ENCODE data around the gene VSIG4.

The VSIG4 gene

GRCh38 chrX:66015152-66015831 lies 24.6 kb downstream of the VSIG4 start:
- intact Hi-C loops (cut with DNase I) = no loop called here
- DNase-seq = peak in 17 of 42 donors; percentile 1 to 59 (median 21)

GRCh38 chrX:66014556-66014955 lies 25.3 kb downstream of the VSIG4 start:
- no peak for DNase-seq
- intact Hi-C loops (cut with DNase I) = no loop called here

GRCh38 chrX:66014084-66014483 lies 25.8 kb downstream of the VSIG4 start:
- intact Hi-C loops (cut with DNase I) = no loop called here
- no peak for DNase-seq

GRCh38 chrX:66013194-66013816 lies 26.6 kb downstream of the VSIG4 start:
- peak in 2 of 42 donors; percentile 14 to 29 for DNase-seq
- intact Hi-C loops (cut with DNase I) = no loop called here

GRCh38 chrX:66012094-66012534 lies 27.8 kb downstream of the VSIG4 start:
- intact Hi-C loops (cut with DNase I) = no loop called here
- DNase-seq = peak in 3 of 42 donors; percentile 11 to 25 (median 23)

GRCh38 chrX:66009231-66009845 lies 30.5 kb downstream of the VSIG4 start:
- DNase-seq = no peak
- intact Hi-C loops (cut with DNase I) = no loop called here

- intact Hi-C loops (cut with DNase I) = no loop called here
- no peak for DNase-seq
Observed at GRCh38 chrX:66008328-66008970, 31.4 kb downstream of the VSIG4 start.

- intact Hi-C loops (cut with DNase I) = no loop called here
Observed at GRCh38 chrX:66007851-66008250, 32.0 kb downstream of the VSIG4 start.

GRCh38 chrX:66005830-66006449 lies 33.9 kb downstream of the VSIG4 start:
- intact Hi-C loops (cut with DNase I) = no loop called here
- no peak for DNase-seq

More at GRCh38 chrX:66007851-66008250, 32.0 kb downstream of the VSIG4 start:
- no peak for DNase-seq

- intact Hi-C loops (cut with DNase I) = no loop called here
- no peak for DNase-seq
Observed at GRCh38 chrX:66004928-66005829, 34.7 kb downstream of the VSIG4 start.

- intact Hi-C loops (cut with DNase I) = no loop called here
- DNase-seq = no peak
Observed at GRCh38 chrX:66002824-66003680, 36.8 kb downstream of the VSIG4 start.

- intact Hi-C loops (cut with DNase I) = no loop called here
- no peak for DNase-seq
Observed at GRCh38 chrX:66001596-66001995, 38.3 kb downstream of the VSIG4 start.

- no peak for DNase-seq
- intact Hi-C loops (cut with DNase I) = no loop called here
Observed at GRCh38 chrX:66000628-66001272, 39.1 kb downstream of the VSIG4 start.

- intact Hi-C loops (cut with DNase I) = no loop called here
- DNase-seq = no peak
Observed at GRCh38 chrX:66000178-66000577, 39.7 kb downstream of the VSIG4 start.

- intact Hi-C loops (cut with DNase I) = no loop called here
- DNase-seq = no peak
Observed at GRCh38 chrX:65999563-66000148, 40.2 kb downstream of the VSIG4 start.

GRCh38 chrX:65999029-65999562 lies 40.8 kb downstream of the VSIG4 start:
- DNase-seq = no peak
- intact Hi-C loops (cut with DNase I) = no loop called here

Data from head of caudate nucleus (tissue), 42 donors.